Liver (tissue), 9 donors: ENCODE results near the gene CDH23. TPM values are rescaled to one million over a fixed set of nuclear protein-coding genes. Genes with fewer than 3 reads are reported as not detected.

Source experiments
- DNase-seq: peaks from one replicate; pipeline ENCODE4 v3.0.0-alpha.2; 2017; ENCODE audit warnings: low spot score
- H3K27ac ChIP-seq, 2 donors: one replicate each; pipeline ENCODE4 v1.7.0; 2013; ENCODE audit warnings: inconsistent platforms in 2 of 2, low read length in 2 of 2, control low read depth in 1 of 2, low read depth in 1 of 2, mild to moderate bottlenecking in 1 of 2
- H3K27me3 ChIP-seq, 4 donors: one replicate each; pipeline versions ENCODE4 v1.6.1 to v1.7.0; 2013; ENCODE audit warnings: low read length in 3 of 4, inconsistent platforms in 1 of 4, mild to moderate bottlenecking in 1 of 4, moderate library complexity in 1 of 4; ENCODE audit not compliant: control insufficient read depth in 4 of 4, insufficient read depth in 4 of 4
- H3K36me3 ChIP-seq, 4 donors: one replicate each; pipeline versions ENCODE4 v1.6.1 to v1.7.0; 2013; ENCODE audit warnings: low read length in 3 of 4, mild to moderate bottlenecking in 3 of 4, low read depth in 1 of 4, moderate library complexity in 1 of 4; ENCODE audit not compliant: control insufficient read depth in 4 of 4, insufficient read depth in 3 of 4
- H3K4me1 ChIP-seq, 4 donors: one replicate each; pipeline versions ENCODE4 v1.6.1 to v1.7.0; 2013; ENCODE audit warnings: low read length in 3 of 4, mild to moderate bottlenecking in 3 of 4, moderate library complexity in 1 of 4; ENCODE audit not compliant: control insufficient read depth in 4 of 4, insufficient read depth in 4 of 4
- H3K4me3 ChIP-seq, 3 donors: one replicate each; pipeline versions ENCODE4 v1.6.1 to v1.7.0; 2013; ENCODE audit warnings: low read length in 3 of 3, control low read depth in 1 of 3, low read depth in 1 of 3, mild to moderate bottlenecking in 1 of 3
- H3K9ac ChIP-seq, 2 donors: one replicate each; pipeline ENCODE4 v1.7.0; 2013; ENCODE audit warnings: low read length in 2 of 2, mild to moderate bottlenecking in 2 of 2, moderate library complexity in 2 of 2, control low read depth in 1 of 2, low read depth in 1 of 2
- H3K9me3 ChIP-seq, 4 donors: one replicate each; pipeline versions ENCODE4 v1.6.1 to v1.7.0; 2013; ENCODE audit warnings: low read length in 3 of 4; ENCODE audit not compliant: control insufficient read depth in 4 of 4
- ATF3 ChIP-seq: IDR thresholded peaks from 2 replicates; pipeline ENCODE4 v1.6.1; 2016; ENCODE audit warnings: antibody characterized with exemption
- CTCF ChIP-seq: fragments of 150-350 bp; IDR thresholded peaks from 2 replicates; pipeline ENCODE4 v1.5.1; 2017; ENCODE audit warnings: improper control_type of control experiment, low read depth, low read length; ENCODE audit not compliant: missing input control
- EGR1 ChIP-seq, 2 donors: IDR thresholded peaks; 2 replicates each; pipeline ENCODE4 v1.6.1; 2016 to 2018; ENCODE audit warnings: antibody characterized with exemption in 2 of 2, low read depth in 2 of 2
- FOXA1 ChIP-seq: IDR thresholded peaks from 2 replicates; pipeline ENCODE4 v1.6.1; 2016; ENCODE audit warnings: antibody characterized with exemption
- FOXA2 ChIP-seq: IDR thresholded peaks from 2 replicates; pipeline ENCODE4 v1.6.1; 2016; ENCODE audit warnings: antibody characterized with exemption
- GABPA ChIP-seq, 2 donors: IDR thresholded peaks in 1 of 2; conservative IDR thresholded peaks in 1 of 2; 2 replicates each; pipeline ENCODE4 v1.6.1; 2016; ENCODE audit warnings: antibody characterized with exemption in 2 of 2, mild to moderate bottlenecking in 1 of 2, moderate library complexity in 1 of 2
- HNF4A ChIP-seq, 2 donors: conservative IDR thresholded peaks; 2 replicates each; pipeline ENCODE4 v1.6.1; 2016; ENCODE audit warnings: antibody characterized with exemption in 2 of 2, mild to moderate bottlenecking in 2 of 2
- HNF4G ChIP-seq: IDR thresholded peaks from 2 replicates; pipeline ENCODE4 v1.6.1; 2016; ENCODE audit warnings: antibody characterized with exemption
- JUND ChIP-seq, 2 donors: IDR thresholded peaks; 2 replicates each; pipeline ENCODE4 v1.6.1; 2016; ENCODE audit warnings: antibody characterized with exemption in 2 of 2
- MAX ChIP-seq: IDR thresholded peaks from 2 replicates; pipeline ENCODE4 v1.6.1; 2016; ENCODE audit warnings: antibody characterized with exemption
- NR2F2 ChIP-seq: IDR thresholded peaks from 2 replicates; pipeline ENCODE4 v1.6.1; 2016; ENCODE audit warnings: antibody characterized with exemption
- REST ChIP-seq: IDR thresholded peaks from 2 replicates; pipeline ENCODE4 v1.6.1; 2016; ENCODE audit warnings: antibody characterized with exemption, mild to moderate bottlenecking
- RXRA ChIP-seq, 2 donors: IDR thresholded peaks; 2 replicates each; pipeline ENCODE4 v1.6.1; 2017 to 2018; ENCODE audit warnings: antibody characterized with exemption in 2 of 2, mild to moderate bottlenecking in 1 of 2
- TAF1 ChIP-seq: conservative IDR thresholded peaks from 2 replicates; pipeline ENCODE4 v1.6.1; 2016; ENCODE audit warnings: antibody characterized with exemption, mild to moderate bottlenecking
- YY1 ChIP-seq: IDR thresholded peaks from 2 replicates; pipeline ENCODE4 v1.6.1; 2016; ENCODE audit warnings: antibody characterized with exemption, mild to moderate bottlenecking
- ZBTB33 ChIP-seq: IDR thresholded peaks from 2 replicates; pipeline ENCODE4 v1.6.1; 2016; ENCODE audit warnings: antibody characterized with exemption
- WGBS: extraction: QIAGEN DNeasy Blood & Tissue Kit; methylation state at CpG from one replicate; pipeline ENCODE4 v1.1.7; 2013; 5-methylcytosine and 5-hydroxymethylcytosine counted together
- polyA plus RNA-seq, 2 donors: library from polyadenylated mRNA; stranded (reverse) in 1 of 2; unstranded in 1 of 2; fragments of 200-250 nt in 1 of 2; fragments of >200 nt in 1 of 2; fragmentation: Nextera tagmentation in 1 of 2; extraction: Ambion mirVana in 1 of 2; gene quantifications; one replicate each; pipeline versions ENCODE4 v1.2.1 to v1.2.3, GENCODE V29; 2013 to 2015
- total RNA-seq, 2 donors: library from RNA; depleted of rRNA; stranded (reverse); fragments of >200 nt; gene quantifications; one replicate each; pipeline ENCODE4 v1.2.3, GENCODE V29; 2014
- donor health status: healthy.
- donor health status: healthy.
- donor health status: healthy.
- donor health status: healthy.
- donor health status: healthy.

CDH23 gene
- total and polyA plus RNA-seq, 4 donors: 1.5 to 4.7 (median 3.4) TPM

DNA sequence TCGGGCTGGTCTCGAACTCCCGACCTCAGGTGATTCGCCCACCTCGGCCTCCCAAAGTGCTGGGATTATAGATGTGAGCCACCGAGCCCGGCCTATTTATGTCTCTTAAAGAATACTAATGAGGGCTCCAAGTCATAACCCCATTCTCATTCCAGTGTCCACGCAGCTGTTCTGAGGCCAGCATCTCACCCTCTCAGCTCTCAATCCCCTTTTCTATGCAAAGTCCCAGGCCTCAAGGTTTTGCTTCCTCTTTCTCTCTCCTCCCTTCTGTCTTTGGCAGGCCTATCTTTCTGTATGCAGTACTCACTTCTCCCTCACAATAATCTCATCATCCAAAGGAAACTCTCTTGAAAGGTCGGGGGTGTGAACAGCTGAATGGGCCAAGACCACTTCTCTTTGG, 404.6 kb downstream of the CDH23 start:
- Histone ChIP-seq H3K9ac (no peak overlapping the region), H3K4me3 (no peak overlapping the region), H3K4me1 (peaks cover 0 to 8% (median 3%) of the 10 kb centered on the region in 4 donors), H3K27me3 (no peaks in the 10 kb centered on the region), H3K36me3 (no peaks in the 10 kb centered on the region), H3K9me3 (no peaks in the 10 kb centered on the region), H3K27ac (no peak overlapping the region)
- WGBS: 92% methylated on average over 9 of the region's 9 CpGs
- TF ChIP-seq RXRA (IDR thresholded peaks at IDR 0.05) (no peak), FOXA2 (no peak), GABPA (IDR thresholded peaks at IDR 0.05 in 1 of 2, conservative IDR thresholded peaks at IDR 0.05 in 1 of 2) (no peak), FOXA1 (no peak), JUND (IDR thresholded peaks at IDR 0.05) (no peak), REST (no peak), EGR1 (IDR thresholded peaks at IDR 0.05; ENCODE audit: low read depth in 2 of 2) (no peak), MAX (no peak), CTCF (no peak), ATF3 (no peak), HNF4G (no peak), HNF4A (conservative IDR thresholded peaks at IDR 0.05) (no peak), NR2F2 (no peak)
- no peak for DNase-seq

GRCh38 chr10:71802235-71802634, 405.5 kb downstream of the CDH23 start:
- no peak overlapping the region for H3K27ac ChIP-seq
- no peaks in the 10 kb centered on the region for H3K9me3 ChIP-seq
- TF ChIP-seq HNF4A (conservative IDR thresholded peaks at IDR 0.05) (no peak), GABPA (IDR thresholded peaks at IDR 0.05 in 1 of 2, conservative IDR thresholded peaks at IDR 0.05 in 1 of 2) (no peak), YY1 (no peak), FOXA1 (no peak), FOXA2 (no peak), NR2F2 (no peak), HNF4G (no peak), ZBTB33 (no peak), ATF3 (no peak), TAF1 (no peak)
- H3K9ac ChIP-seq: no peak overlapping the region
- peaks cover 0 to 8% (median 3%) of the 10 kb centered on the region in 4 donors for H3K4me1 ChIP-seq
- no peaks in the 10 kb centered on the region for H3K36me3 ChIP-seq
- no peak overlapping the region for H3K4me3 ChIP-seq
- no peak for DNase-seq
- WGBS: 94% methylated on average over 6 of the region's 6 CpGs
- H3K27me3 ChIP-seq: no peaks in the 10 kb centered on the region
